ENCODE results near the gene COMMD1.
"Not testable (repeated sequence)": the region's sequence is repeated elsewhere in the genome, so short reads cannot be mapped to it uniquely, and the experiment has no call there.

COMMD1 gene

DNA sequence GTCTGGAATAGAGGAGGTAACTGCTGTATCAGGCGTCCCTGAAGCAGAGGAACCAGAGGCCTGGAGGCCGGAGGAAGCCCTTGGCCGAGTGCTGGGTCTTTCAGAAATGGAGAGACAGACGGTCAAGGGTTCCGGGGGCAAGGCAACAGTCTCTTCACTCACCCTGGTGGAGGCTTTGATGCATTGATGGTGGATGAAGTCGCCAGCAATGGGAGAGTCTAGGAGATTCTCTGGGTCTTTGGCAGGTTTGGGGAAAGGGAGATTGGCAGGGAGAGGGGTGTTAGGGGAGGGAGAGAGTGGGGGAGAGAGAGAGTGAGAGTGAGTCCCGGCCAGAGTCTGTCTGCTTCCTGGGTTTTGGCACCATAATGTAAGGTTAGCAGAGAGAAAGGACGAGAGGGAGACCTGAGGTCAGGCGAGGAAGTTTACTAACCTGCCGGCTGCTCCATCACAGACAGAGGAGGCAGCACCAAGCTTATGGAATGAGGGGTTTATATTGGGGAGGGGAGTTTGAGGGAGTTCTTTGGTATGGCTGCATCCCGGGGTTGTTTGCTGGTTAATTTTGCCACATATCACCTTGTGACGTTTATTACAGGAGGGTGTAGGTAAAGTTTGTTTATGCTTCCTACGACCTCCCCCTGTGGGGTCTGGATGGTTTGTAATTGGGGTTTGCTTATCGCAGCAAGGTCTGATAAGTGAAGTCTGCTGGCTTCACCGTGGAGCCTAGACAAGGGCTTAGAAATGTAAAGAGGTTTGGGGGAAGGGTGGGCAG, 19.6 kb downstream of the COMMD1 start:
- no peak for DNase-seq

DNA sequence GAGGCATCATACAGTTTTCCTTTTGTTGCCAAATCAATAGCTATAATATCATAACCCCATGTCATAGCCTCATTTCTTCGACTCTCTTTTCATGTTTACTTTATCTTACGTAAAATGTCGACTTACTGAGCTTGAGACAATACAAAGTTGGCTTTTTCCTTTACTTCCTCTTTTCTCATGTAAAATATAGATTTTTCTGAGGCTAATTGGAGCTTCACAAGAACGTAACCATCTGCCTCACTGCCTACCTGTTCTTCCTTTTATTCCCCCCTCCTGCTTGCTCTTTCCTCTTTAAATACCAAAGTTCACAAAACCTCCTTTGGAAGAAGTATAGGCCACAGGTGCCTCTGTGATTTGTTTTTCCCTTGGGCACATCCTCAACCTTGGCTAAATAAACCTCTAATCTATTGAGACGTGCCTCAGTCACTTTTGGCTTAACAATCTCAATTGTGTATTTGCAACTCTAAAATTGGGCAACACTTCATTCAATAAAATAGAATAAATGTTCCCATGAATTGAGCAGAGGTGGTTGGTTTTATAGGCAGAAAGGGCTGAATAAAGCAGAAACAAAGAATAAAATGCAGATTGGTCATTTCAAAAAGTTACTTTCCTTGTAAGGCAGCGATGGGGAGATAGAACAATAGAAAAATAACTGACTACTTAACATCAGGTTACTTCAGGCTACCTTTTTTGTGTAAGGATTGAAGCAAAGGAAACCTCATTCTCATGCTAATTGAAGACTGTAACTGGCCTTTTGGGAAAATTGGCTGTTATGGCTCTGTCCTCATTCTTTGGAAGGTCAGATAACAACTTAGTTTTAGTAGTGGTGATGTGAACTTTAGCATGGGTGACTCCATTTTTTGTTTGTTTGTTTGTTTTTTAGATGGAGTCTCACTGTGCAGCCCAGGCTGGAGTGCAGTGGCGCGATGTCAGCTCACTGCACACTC, 21.3 kb downstream of the COMMD1 start:
- DNase-seq = no peak

DNA sequence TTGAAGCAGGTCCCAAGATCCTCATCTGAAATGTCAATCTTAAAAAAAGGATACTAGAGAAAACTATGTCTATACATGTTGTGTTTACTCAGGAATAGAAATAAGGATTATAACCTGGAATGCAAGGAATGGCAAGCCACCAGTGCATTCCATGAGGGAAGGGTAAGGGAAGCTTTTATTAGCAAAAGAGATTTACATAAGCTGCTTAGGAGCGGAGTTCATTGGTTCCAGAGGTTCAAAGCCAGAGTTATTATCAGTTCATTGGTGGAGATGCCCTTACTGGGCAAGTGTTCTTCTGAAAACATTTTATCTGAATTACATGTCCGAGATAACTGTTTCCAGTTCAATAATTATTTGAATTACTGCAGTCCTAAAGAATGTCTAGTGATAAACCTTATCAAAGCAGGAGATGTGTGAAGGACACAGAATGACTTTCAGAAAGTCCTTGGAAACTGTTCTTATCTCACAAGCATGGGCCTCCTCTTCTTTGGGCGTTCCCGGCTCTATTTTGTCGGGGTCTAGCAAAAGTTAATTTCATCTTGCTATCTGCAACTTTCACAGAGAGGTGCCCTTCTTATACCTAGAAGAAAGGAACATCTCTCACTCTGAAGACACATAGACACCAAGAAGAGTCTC, 23.5 kb downstream of the COMMD1 start:
- DNase-seq = no peak

DNA sequence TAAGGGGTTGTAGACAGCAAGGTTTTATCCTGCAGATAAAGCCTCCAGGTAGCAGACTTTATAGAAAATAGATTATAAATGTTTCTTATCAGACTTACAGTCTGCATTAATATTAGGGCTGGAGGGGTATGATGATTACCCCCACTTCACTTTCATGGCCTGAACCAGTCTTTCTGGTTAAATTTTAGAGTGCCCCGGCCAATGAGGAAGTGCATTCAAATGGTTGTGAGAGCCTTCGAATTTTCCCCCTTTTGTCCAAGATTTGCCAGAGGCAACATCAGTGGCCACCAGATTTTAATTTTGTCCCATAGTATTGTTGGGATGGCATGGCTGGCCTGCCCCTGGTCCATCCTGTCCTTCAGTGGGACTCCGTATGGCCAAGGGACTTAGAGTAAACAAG, 31.6 kb downstream of the COMMD1 start:
- DNase-seq = no peak

DNA sequence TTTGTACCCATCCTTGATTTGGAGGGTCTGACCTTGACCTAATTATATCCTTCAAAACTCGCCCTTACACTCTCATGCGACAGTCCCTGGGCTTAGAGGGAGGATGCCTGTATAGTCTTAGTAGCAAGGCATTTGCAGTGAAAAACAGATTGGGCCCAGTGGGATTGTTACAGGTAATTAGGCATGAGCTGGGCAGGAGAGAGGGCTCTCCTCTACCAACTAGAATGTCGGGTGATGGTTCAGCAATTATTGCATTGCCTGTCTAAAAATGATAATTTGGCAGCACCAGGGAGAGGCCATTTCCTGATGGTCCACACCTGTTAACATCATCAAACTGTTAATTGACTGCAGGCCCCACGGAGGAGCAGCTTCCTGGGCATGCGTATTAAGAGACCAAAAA, 32.4 kb downstream of the COMMD1 start:
- DNase-seq = no peak

DNA sequence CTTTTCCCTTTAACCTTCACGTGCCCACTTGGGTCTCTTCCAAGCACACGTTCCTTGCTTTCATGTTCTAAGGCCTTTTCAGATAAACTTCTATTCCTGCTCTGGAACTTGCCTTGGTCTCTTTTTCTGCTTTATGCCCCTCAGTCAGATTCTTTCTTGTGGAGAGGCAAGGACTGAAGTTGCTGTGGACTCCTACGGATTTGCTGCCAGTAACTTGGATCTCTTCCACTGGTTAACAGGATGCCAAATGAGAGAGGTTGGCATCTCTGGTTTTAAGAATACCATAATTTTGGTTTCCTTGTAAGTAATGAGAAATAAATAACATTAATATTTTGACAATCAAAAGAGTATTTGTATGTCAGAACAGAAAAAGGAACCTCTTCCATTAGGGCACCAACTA, 33.0 kb downstream of the COMMD1 start:
- no peak for DNase-seq

DNA sequence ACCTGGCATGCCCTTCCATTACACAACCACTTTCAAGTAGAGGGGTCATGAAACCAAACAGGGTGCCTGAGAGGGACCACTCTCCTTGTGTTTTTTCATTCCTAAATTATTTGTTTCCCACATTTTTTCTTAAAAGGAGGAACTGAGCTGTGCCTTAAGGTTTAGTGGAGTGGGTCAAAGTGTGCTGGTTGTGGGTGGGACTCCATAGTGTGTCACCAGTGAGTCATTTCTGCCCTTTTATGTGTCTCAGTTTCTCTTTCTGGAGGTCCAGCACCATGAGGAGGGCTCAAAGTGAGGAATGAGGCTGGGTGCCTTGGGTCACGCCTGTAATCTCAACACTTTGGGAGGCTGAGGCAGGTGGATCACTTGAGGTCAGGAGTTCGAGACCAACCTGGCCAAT, 37.8 kb downstream of the COMMD1 start:
- DNase-seq = peak; percentile 72

DNA sequence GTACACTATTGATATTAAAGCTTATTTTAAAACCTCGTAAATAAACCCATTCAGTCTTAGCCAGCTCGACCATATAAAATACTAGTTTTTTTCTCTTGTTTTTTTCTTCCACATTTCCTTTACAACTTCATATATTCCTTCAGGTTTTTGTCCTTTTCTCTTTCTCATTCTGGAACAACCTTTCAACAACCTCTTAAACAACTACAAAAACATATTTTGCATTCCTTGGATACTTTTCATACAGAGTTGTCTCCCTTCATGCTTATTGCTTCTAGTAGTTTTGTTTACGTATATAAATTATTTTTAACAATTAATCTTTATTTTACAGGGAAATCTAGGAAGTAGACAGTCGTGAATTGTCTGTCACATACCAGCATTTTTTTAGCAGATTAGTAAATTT, 41.2 kb downstream of the COMMD1 start:
- no peak for DNase-seq

DNA sequence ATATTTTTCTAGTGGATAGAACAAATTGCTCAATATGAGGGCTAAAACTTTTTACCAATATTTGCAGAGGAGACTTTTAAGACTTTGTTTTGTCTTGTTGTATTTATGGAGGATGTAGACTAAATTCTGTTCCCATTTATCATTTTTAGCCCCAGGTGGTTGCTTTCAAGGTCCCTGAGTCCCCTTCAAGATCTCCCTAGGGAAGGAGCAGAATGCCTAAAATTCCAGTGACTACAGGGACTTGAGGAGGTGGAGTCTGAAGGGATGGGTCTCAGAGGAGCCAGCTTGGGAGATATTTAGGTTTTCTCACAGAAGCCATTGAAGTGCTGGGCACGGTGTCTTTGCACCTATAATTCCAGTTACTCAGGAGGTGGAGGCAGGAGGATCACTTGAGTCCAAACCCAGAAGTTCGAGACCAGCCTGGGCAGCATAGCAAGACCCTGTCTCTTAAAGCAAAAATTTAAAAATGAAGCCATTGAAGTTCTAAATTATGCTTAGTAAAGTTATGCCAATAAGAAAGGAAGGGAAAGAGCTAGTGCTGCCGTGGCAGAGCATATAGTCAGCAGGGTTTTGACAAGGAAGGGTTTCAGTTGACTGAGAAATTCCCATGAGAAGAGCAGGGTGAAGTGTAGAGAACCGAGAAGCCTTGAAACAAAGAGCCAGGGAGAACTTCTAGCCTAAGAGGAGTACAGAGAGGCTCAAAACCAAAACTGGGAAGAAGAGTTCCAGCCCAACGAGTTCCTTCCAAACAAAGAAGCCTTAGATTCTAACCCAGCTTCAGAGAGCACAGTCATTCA, 43.4 kb downstream of the COMMD1 start:
- DNase-seq = no peak

DNA sequence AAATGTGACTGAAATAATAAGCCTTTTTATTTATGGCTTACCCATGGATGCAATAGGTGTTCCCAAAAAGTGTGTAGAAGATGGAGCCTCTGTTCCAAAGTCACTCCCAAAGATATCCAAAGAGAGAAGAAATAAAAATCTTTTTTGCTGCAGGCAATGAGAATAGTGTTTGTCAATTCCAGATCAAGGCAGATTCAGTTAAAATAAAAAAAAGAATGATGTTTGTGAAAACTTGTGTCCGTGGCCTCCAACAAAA, 43.9 kb downstream of the COMMD1 start:
- no peak for DNase-seq

DNA sequence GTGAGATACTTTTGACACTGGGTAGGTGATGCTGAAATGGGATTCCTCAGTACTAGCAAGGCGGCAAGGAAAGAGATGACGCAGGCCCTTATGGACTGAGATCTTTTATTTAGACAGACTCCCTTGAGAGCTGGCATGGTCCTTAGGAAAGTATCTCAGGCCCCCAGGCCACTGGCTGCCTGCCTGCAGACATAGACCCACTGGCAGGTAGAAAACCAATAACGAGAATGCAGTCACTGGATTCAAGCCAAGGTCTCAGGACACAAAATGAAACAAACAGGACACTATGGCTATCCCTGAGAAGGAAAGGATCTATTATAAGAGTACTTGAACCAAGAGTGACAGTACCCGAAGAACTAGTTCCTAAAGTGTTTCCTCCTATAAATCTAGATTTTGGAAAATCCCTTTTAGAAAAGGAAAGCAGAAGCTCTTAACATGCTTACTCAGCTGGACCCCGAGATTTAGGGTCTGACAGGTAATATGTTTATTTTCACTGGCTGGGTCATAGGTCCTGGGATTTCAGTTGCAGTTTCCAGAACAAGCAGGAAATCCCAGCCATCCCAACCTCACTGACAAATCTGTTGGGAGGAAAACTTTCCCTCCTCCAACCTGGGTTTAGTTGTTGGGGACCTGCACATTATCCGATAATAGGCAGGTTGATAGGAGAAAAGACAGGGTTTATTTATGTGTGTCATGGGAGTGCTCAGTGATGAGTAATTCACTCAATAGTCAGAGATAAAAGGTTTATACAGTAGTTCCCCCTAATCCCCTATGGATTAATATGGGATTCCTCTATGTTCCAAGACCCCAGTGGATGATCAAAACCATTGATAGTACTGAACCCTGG, 44.5 kb downstream of the COMMD1 start:
- peak; percentile 27 for DNase-seq

DNA sequence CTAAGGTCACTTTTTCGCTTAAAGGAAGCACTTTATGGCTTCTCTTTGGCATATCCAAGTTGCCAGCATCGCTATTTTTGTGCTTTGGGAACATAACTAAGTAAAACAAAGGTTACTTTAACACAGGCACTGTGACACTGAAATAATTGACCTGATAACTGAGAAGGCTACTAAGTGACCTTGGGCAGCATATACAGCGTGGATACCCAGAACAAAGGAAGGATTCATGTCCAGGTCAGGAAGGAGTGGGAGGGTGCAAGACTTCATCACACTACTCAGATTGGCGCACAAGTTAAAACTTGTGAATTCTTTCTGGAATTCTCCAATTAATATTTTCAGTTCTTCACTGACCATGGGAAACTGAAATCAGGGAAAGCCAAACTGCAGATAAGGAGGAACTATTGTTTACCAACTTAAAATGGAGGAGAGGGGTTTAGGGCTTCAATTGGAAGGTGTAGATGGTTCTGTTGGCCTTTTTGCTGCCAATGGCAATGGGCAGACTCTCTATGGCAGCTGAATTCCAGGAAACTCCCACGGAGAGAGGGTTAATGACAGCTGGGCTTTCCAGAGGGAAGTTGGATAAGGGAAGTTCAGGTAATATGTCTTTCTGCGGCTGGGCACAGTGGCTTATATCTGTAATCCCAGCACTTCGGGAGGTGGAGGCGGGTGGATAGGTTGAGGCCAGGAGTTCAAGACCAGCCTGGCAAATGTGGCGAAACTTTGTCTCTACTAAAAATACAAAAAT, 45.3 kb downstream of the COMMD1 start:
- DNase-seq = peak; percentile 27

DNA sequence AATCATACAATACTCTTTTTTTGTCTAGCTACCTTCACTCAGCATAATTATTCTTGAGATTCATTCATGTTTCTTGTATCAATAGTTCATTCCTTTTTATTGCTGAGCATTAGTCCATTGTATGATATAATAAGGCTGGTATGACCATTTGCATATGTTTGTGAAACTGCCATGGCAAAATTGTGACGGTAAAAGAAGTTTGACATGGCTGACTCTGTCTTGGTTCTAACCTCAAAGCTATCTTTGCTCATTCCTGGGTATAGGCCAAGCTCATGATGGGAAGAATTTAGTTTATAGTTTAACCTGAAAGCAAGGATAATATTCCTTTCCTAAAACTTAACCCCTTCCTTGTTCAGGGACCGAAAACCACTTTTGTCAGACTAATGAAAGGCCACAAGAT, 46.4 kb downstream of the COMMD1 start:
- no peak for DNase-seq

DNA sequence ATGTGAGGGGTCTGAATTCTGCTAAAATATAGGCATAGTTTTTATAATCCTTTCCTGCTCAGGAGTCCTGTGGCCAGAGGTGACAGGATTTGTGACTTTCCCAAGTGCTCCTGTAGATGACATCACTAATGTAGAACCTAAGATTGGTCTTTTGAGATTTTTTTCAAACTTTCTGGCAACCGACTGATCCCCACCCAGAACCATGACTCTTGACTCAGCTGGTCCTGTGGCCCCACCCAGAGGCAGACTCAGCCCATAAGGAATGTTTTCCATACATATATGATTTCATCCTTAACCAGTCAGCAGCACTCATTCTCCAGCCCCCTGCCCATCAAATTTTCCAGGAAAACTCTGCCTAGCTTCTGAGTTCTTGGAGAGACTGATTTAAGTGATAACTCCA, 46.8 kb downstream of the COMMD1 start:
- no peak for DNase-seq

DNA sequence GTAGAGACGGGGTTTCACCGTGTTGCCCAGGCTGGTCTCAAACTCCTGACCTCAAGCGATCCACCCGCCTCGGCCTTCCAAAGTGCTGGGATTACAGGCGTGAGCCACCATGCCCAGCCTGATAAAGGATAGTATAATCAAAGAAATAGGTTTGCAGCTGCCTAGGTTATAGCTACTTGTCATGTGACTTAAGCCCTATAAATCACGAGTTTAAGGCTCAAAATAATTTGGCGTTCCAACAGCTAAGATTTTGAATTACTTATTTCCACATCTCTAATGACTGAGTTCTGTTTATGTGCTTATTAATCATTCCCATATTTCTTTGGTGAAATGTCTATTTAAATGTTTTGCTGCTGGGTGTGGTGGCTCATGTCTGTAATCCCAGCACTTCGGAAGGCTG, 49.4 kb downstream of the COMMD1 start:
- DNase-seq = not testable (repeated sequence)

DNA sequence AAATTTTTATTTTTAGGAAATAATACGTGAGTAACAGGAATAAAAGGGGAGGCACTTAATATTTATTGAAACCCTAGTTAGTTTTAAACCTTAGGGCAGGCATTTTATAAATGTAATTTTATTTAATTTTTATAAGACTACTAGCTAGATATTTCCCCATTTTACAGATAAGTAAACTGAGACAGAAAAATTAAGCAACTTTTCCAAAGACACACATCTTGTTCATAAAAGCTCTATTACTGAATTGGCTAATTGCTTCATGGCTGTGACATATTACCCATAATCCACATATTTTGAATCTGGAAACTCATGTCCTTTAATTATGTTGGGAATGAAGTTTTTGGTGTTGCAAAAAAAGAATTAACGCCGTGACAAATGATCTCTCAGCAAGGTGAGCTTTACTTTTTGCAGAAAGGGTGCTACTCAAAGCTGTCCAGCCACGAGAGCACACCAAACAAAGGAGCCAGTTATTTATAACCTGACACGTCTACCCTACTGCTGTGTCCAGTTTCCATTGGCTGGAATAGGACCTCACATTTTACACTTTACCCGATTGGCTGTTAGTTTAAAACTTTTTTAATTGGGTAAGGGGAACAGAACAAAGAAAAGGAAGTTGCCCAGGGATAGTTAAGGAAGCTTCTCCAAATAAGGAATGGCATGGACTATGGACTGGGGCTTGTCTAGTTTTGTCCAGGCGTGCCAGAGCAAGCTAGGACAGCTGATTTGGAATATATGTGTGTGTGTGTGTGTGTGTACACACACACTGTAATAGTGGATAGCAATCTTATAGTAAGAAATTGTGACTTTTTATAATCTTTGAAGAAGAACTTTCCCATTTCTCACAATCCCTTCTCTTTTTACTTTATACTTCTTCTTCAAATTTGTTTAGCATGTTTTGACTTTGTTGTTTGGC, 54.2 kb downstream of the COMMD1 start:
- no peak for DNase-seq

DNA sequence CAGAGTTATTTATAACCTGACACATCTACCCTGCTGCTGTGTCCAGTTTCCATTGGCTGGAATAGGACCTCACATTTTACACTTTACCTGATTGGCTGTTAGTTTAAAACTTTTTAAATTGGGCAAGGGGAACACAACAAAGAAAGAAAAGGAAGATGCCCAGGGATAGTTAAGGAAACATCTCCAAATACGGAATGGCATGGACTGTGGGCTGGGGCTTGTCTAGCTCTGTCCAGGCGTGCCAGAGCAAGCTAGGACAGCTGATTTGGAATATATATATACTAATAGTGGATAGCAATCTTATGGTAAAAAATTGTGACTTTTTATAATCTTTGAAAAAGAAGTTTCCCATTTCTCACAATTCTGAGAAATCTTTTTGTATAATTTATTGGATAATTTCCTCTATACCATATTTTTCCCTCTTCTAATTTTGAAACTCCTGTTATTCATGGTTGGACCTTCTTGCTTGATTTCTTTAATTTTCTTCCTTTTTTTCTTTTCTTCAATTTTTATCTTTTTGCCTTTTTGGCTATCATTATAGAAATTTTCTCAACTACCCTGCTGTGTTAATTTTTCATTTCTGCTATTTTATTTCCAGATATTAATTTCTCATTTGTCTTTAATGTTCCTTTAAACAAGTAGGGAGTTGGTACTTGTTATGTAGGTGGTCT, 55.9 kb downstream of the COMMD1 start:
- no peak for DNase-seq

DNA sequence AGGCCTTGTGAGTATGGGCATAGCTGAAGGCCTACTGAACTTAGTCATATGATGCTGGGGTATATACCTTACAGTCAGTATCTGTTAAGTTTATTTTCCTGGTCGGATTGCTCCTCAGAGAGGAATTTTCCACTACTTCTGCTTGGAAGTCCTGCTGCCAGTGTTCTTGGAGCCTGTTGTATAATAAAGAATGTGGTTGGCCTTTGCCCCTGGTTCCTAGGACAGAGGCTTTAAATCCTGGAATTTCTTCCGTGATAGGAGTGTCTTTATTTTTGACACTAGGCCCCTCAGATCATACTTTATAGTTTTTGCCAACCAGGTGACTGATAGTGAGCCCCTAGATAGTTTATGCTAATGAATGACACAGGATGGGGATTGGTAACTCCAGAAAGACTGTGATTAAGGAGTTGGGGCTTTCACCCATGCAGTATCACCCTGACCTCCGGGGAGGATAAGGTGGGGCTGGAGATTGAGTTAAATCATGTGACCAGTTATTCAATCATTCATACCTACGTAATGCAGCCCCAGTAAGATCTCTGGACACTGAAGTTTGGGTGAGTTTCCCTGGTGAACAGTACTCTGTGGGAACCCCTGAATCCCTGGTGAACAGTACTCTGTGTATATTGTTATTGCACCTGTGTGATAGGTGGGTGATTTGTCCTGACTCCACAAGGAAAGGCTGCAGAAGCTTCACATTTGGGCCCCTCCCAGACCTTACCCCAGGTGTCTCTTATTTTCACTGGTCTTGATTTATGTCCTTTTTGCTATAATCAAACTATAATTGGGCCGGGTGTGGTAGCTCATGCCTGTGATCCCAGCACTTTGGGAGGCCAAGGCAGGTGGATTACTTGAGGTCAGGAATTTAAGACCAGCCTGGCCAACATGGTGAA, 56.9 kb downstream of the COMMD1 start:
- no peak for DNase-seq

All from suppressor macrophage treated with lipopolysaccharide for 4 hours (primary cell).